PFSK-1 (cell line): ENCODE data around the gene LCA5L.

ENCODE experiments used
- FOXP2 ChIP-seq: optimal IDR thresholded peaks from 2 replicates; pipeline ENCODE3; 2011; ENCODE audit warnings: borderline replicate concordance, control low read depth, inconsistent platforms; ENCODE audit not compliant: insufficient read depth; ENCODE audit errors: extremely low read length, extremely low read depth
- POLR2AphosphoS5 ChIP-seq: IDR thresholded peaks from 2 replicates; pipeline ENCODE4 v1.6.1; 2012; ENCODE audit warnings: low read depth, mild to moderate bottlenecking, control low read depth, low read length, moderate library complexity
- REST ChIP-seq, 2 experiments: IDR thresholded peaks; 2 replicates each; pipeline versions ENCODE4 v1.6.1 to v1.8.0; 2011 to 2012; ENCODE audit warnings: low read depth in 2 of 2, low read length in 2 of 2, control low read depth in 1 of 2, inconsistent platforms in 1 of 2, mild to moderate bottlenecking in 1 of 2, moderate library complexity in 1 of 2; ENCODE audit not compliant: insufficient read depth in 1 of 2
- SIN3A ChIP-seq: IDR thresholded peaks from 2 replicates; pipeline ENCODE4 v1.6.1; 2012; ENCODE audit warnings: mild to moderate bottlenecking, low read length, moderate library complexity, borderline replicate concordance; ENCODE audit not compliant: insufficient read depth
- TAF1 ChIP-seq: IDR thresholded peaks from 2 replicates; pipeline ENCODE4 v1.6.1; 2012; ENCODE audit warnings: low read length, control low read depth, borderline replicate concordance; ENCODE audit not compliant: insufficient read depth

LCA5L gene

DNA sequence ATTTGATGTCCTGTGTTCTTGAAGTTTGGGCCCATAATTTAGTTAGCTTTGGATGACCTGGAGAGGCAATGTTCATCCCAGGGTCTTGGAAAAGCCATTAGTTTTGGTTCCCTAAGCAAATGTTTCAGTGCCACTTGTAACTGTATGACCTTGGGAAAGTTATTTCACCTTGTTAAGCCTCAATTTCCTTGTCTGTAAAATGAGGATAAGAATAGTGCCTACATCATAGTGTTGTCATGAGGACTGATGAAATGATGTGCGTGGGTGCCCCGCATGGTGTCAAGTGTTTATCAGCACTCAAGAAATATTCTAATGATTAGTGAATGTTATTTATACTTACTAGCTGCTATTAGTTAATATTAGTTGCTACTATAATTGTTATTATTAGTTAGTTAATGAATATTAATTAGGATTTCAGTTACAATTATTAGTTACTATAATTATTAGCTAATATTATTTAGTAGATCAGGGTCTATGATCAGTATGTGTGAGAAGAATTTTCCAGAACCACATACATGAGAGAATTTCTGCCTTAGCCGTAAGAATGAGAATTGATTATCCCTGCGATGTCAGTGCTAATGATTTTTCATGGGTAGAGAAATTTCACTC is 8.1 kb upstream of the LCA5L start:
- TF ChIP-seq FOXP2: no peak
- TF ChIP-seq TAF1: no peak
- TF ChIP-seq SIN3A: no peak
- TF ChIP-seq REST (IDR thresholded peaks at IDR 0.05; ENCODE audit: insufficient read depth in 1 of 2, low read depth in 2 of 2, low read length in 2 of 2): no peak
- no peak for TF ChIP-seq POLR2AphosphoS5

DNA sequence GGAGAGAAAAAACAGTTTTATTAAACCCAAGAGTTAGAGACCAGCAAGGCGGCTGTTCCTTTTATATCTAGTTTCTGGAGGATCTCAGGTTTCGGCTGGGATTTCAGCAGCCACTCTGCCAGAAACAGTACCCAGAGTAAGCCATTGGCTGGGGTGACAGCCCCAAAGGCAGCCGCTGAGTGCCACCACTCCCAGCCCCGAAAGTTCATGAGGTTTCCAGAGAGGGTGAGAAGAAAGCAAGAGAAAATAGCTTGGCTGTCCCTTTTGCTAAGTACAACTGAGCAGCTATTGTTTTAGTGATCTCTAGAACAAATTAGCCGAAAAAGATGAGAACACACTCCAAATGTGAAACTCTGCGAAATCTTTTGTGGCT is 7.4 kb upstream of the LCA5L start:
- TF ChIP-seq REST (IDR thresholded peaks at IDR 0.05; ENCODE audit: insufficient read depth in 1 of 2, low read depth in 2 of 2, low read length in 2 of 2) (no peak), SIN3A (no peak), FOXP2 (no peak), TAF1 (no peak), POLR2AphosphoS5 (no peak)

- TF ChIP-seq SIN3A (no peak), FOXP2 (no peak)
Measured at GRCh38 chr21:39452207-39452969, 6.8 kb upstream of the LCA5L start.

GRCh38 chr21:39451332-39452206 is 6.0 kb upstream of the LCA5L start, which contains the start of gene SH3BGR:
SH3BGR (plus strand) TSS chr21:39451970; CDS start chr21:39452097, 127 bp downstream.
- TF ChIP-seq POLR2AphosphoS5: no peak
- no peak for TF ChIP-seq TAF1
- no peak for TF ChIP-seq REST (IDR thresholded peaks at IDR 0.05; ENCODE audit: insufficient read depth in 1 of 2, low read depth in 2 of 2, low read length in 2 of 2)
- no peak for TF ChIP-seq SIN3A
- TF ChIP-seq FOXP2: no peak

GRCh38 chr21:39447264-39447663 is 1.7 kb upstream of the LCA5L start:
- TF ChIP-seq SIN3A (no peak), TAF1 (no peak), FOXP2 (no peak), REST (IDR thresholded peaks at IDR 0.05; ENCODE audit: insufficient read depth in 1 of 2, low read depth in 2 of 2, low read length in 2 of 2) (no peak), POLR2AphosphoS5 (no peak)
